NCI-H2029 (cell line): ENCODE data around the gene HERC2.
"Not testable (repeated sequence)": the region's sequence is repeated elsewhere in the genome, so short reads cannot be mapped to it uniquely, and the experiment has no call there.

Experiments
- DNase-seq: peaks from one replicate; lab custom pipeline; 2025; lab: John Stamatoyannopoulos, UW

The HERC2 gene, protein sequence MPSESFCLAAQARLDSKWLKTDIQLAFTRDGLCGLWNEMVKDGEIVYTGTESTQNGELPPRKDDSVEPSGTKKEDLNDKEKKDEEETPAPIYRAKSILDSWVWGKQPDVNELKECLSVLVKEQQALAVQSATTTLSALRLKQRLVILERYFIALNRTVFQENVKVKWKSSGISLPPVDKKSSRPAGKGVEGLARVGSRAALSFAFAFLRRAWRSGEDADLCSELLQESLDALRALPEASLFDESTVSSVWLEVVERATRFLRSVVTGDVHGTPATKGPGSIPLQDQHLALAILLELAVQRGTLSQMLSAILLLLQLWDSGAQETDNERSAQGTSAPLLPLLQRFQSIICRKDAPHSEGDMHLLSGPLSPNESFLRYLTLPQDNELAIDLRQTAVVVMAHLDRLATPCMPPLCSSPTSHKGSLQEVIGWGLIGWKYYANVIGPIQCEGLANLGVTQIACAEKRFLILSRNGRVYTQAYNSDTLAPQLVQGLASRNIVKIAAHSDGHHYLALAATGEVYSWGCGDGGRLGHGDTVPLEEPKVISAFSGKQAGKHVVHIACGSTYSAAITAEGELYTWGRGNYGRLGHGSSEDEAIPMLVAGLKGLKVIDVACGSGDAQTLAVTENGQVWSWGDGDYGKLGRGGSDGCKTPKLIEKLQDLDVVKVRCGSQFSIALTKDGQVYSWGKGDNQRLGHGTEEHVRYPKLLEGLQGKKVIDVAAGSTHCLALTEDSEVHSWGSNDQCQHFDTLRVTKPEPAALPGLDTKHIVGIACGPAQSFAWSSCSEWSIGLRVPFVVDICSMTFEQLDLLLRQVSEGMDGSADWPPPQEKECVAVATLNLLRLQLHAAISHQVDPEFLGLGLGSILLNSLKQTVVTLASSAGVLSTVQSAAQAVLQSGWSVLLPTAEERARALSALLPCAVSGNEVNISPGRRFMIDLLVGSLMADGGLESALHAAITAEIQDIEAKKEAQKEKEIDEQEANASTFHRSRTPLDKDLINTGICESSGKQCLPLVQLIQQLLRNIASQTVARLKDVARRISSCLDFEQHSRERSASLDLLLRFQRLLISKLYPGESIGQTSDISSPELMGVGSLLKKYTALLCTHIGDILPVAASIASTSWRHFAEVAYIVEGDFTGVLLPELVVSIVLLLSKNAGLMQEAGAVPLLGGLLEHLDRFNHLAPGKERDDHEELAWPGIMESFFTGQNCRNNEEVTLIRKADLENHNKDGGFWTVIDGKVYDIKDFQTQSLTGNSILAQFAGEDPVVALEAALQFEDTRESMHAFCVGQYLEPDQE (N-terminal part only)

DNA sequence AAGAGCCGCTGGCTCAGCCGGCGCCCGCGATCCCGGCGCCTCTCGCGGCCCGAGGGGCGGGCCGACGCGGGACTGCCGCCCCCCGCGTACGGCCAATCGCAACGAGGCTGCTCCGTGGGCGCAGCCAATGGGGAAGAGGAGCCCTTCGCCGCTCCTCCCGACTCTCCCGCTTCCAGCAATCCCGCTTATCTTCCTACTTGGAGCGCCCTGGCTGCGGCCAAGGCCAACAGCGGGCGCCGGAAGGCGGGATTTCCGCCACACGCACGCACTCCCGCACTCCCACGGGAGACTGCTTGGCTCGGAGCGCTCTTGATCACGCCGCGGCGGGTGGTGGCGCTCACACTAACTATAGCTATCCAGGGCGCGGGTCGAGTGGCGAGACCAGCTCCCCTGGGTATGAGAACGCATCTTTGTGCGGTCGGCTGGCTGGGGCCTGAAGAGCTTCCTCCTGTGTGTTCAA, at the start of gene HERC2:
Gene HERC2 (minus strand): TSS at position 51 of the 460 bp plus-strand sequence. CDS start 746 bp downstream, outside the sequence.
- DNase-seq = not testable (repeated sequence)

DNA sequence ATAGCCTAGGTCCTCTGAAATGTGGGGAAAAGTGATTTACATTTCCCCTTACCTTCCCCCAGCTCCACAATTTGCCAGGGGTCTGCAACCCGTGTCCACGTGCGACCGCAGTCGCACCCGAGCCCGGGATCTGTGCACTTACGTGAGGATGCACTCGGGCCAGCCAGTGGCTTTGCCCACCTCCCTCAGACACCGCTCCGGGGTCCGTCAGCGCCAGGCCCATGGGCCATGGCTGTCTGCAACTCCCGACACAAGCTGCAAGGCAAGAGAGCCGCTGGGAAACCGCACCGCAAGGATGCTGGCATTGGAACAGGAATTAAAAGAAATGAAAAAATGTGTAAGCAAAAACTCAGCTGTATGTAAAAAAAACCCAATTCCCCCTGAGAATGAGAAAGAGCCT, 43.5 kb upstream of the HERC2 start:
- DNase-seq = not testable (repeated sequence)

DNA sequence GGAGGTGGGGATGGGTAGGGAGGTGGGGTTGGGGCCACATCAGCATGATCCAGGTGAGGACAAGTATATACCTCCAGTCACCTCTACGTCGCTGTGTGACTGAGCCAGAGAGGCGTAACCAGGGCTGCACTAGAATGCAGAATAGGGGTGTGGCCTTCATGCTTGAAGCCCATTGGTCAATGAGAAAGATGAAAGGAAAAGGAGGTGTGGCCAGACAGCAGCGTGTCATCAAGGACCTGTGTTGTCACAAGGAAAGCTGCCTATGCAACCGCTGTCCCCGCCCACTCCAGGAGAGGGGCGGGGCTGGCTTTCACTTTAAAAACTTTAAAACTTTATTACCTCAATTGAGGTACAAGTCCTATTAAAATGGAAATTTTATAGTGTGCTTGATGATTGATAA, 36.0 kb upstream of the HERC2 start, which contains the start of gene GOLGA6L24:
Gene GOLGA6L24 (minus strand): TSS at position 101 of the 400 bp plus-strand sequence. CDS start 61 bp downstream, at position 40.
- not testable (repeated sequence) for DNase-seq

DNA sequence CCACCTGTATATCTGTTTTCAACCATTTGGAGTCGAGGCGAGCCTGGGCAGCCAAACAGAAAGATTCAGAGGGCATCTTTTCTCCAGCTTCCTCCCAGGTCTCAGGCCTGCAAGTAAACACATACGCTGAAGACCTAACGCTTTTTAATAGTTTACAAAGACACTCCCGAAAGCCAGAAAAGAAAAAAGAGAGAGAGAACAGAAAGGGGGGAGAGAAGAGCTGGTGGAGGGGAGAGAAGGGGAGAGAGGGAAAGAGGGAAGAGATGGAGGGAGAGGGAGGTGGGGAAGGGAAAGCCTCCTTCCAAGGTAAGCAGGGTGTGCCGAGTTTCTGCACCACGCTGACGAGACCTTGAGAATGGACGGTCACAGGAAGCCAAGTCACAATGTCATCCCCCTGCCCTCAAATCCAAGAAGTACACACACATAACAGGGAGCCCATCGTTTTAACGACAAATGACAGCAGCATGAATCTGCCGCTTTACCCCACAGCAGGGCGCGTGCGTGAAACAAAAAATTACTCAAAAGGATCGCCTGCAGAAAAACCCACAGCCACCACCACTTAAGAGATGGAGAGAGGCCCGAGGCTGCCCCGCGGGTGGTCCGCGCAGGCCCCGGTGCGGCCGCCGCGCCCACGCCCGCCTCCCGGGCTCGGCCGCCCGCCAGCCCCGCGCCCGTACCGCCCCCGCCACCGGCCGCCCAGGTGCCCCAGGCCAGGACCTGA, 461 bp downstream of the HERC2 start:
- DNase-seq = not testable (repeated sequence)

DNA sequence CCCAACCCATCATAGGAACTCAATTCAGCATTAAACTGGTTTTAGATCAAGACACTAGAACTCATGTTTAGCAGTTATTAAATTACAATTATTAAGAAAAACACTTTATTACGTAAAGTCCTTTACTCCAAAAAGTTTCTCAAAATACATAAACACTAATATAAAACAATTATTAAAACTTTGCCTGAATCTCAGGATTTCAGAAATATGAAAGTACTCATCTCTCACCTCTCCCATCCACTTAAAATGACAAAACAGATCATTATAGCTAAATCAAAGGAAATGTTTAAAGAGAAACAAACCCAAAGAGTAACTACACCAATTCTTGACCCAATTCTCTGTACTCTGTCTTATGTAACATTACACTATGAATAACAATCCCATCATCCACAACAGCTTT, 2.3 kb downstream of the HERC2 start:
- not testable (repeated sequence) for DNase-seq

DNA sequence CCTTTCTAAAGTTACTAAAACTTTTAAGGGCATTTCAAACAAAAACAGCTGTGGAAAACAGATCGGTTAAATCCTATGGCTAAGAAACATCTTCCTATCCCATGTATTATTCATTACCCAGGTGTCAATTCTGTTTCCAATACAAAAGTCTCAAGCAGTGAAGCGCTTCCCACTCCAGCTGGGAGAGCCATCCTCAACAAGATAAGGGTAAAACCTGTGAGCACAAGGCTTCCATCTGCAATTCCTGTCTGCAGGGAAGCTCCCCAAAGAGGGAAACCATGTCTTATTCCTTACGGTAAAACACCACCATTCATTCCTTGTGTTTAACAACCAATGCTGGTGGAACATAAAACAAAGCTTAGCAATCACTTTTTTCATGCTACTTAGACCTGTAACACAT, 3.2 kb downstream of the HERC2 start:
- DNase-seq = not testable (repeated sequence)

DNA sequence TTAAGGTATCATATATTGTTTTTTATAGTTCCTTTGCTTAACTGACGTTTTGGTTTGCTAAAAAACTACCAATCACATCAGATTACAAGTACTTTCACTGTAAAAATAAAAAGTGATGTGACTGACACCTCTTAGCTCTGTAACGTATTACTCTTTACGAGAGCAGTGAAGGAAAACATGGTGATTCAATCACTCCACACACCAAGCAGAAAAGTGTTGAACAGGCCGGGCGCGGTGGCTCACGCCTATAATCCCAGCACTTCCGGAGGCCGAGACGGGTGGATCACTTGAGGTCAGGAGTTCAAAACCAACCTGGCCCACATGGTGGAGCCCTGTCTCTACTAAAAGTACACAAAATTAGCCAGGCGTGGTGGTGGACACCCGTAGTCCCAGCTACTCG, 3.9 kb downstream of the HERC2 start:
- DNase-seq = not testable (repeated sequence)

DNA sequence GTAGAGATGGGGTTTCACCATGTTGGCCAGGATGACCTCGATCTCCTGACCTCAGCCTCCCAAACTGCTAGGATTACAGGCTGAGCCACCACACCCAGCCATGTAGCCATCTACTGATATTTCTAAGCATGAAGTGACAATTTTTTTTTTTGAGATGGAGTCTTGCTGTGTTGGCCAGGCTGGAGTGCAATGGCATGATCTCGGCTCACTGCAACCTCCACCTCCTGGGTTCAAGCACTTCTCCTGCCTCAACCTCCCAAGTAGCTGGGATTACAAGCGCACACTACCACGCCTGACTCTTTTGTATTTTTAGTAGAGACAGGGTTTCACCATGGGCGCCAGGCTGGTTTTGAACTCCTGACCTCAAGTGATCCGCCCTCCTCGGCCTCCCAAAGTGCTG, 5.0 kb downstream of the HERC2 start:
- not testable (repeated sequence) for DNase-seq

DNA sequence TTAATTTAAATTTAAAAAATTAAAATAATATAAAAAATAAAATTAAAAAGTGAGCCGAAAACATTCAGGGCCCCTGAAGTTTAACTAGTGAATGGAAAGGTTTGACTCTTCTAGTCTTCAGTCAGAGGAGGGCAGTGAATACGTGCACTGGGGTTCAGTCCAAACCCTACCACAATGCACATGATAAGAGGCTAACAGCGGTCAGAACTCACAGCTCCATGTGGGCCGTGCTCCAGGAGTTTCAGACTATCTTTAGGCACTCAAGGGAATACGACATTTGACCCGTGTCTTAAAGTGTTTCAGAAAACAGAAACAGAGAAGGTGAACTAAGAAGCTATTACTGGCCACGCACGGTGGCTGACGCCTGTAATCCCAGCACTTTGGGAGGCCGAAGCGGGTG, 11.5 kb downstream of the HERC2 start:
- DNase-seq = not testable (repeated sequence)

DNA sequence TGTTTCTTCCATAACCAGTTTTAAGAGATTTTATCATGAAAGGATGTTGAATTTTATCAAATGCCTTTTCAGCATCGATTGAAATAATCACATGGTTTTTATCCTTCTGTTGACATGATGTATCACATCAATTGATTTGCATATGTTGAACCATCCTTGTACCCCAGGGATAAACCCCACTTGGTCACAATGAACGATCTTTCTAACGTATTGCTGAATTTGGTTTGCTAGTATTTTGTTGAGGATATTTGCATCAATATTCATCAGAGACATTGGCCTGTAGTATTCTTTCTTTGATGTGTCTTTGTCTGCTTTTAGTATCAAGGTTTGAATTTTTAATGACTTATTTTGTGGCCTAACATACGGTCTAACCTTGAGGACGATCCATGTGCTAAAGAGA, 13.3 kb downstream of the HERC2 start:
- not testable (repeated sequence) for DNase-seq

DNA sequence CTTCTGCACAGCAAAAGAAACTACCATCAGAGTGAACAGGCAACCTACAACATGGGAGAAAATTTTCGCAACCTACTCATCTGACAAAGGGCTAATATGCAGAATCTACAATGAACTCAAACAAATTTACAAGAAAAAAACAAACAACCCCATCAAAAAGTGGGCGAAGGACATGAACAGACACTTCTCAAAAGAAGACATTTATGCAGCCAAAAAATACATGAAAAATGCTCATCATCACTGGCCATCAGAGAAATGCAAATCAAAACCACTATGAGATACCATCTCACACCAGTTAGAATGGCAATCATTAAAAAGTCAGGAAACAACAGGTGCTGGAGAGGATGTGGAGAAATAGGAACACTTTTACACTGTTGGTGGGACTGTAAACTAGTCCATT, 16.3 kb downstream of the HERC2 start:
- DNase-seq = not testable (repeated sequence)

DNA sequence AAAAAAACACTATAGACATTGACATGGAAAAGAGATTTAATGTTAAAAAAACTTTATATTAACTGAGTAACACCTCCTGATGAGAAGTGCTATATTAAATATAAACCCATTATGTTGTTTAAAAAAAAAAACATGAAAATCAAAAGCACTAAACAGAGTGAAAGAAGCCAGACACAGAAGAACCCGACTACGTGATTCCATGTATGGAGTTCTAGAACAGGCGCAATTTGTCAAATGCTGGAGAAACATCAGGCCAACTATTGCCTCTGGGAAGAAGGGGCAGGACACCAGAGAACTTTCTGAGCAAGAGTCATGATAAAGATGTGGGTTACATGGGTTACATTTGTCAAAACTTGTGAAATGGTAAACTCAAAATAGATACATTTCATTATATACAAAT, 24.5 kb downstream of the HERC2 start:
- not testable (repeated sequence) for DNase-seq

DNA sequence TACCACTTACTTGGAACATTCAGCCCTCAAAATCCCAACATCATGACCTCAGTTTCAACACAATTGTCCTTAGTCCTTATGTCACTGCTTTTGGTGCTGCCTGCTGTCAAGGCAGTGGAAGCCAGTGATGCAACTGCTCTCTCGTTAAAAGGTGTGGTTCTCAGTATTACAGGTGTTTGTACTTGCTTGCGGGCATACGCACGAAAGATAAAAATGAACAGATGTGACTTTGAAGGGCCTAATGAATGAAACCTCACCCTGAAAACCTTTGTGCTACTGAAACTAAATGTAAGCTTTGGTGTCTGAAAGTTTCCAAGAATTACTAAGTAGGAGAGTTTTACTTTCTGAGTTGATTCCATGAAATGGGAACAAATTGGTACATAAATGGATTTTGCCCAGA, 25.2 kb downstream of the HERC2 start:
- not testable (repeated sequence) for DNase-seq

DNA sequence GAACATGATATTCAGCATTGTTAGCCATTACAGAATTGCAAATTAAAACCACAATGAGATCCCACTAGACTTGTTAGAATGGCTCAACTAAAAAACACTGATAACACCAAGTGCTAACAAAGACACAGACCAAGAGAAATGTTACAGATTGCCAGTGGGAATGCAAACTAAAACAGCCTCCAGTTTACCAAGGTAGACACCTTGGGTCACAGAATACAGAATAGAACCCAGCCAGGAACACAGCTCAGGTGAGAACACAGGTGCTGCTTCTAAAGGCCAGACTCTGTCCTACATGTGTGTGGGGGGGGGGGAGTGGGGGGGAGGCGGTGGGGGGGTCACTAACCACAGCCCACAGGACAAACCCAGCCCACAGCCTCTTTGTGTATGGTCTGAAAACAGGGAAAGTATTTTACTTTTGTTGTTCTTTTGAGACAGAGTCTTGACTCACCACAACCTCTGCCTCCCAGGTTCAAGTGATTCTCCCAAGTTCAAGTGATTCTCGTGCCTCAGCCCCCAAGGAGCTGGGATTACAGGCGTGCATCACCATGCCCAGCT, 26.9 kb downstream of the HERC2 start:
- DNase-seq = not testable (repeated sequence)

DNA sequence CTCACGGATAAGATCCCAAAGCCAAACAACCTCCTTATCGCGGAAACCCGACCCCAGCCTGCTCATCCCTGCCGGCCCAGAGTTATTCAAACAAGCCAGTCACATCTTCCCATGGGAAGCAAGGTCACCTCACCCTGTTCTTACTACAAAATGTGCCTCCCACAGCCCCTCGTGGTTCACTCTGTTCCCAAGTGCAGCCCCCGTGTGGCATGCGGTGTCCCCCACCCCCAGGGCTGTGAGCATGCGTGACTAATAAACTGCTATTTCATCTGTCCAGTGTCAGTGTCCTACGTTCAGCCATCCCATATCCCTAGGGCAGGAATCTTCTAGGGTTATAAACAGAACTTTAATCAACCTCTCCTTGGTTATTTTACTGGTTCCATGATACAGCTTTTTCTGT, 27.4 kb downstream of the HERC2 start:
- not testable (repeated sequence) for DNase-seq

DNA sequence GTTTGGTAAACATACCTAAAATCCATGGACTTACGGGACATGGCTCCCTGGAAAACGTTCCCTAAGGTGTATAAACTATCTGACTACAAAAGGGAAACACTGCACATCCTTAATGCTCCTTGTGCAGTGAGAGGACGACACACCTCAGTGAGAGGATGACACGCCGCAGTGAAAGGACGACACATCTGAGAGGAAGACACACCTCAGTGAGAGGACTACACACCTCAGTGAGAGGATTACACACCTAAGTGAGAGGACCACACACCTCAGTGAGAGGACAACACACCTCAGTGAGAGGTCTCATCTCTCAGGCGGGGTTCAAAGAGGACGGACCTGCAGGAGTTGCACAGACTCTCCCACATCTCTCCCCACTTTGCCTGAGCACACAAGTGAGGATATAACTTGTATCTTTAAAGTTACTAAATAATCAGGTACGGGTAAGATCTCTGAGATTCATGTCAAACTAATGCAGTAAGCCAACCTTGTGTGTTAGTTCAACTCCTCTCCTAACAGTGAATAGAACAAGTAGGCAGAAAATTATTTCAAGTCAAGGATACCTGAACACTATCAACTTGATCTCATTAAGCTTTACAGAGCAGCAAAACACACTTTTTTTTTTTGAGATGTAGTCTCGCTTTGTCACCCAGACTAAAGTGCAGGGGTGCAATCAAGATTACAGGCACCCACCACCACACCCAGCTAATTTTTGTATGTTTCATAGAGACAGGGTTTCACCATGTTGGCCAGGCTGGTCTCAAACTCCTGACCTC, 32.1 kb downstream of the HERC2 start:
- DNase-seq = no peak

DNA sequence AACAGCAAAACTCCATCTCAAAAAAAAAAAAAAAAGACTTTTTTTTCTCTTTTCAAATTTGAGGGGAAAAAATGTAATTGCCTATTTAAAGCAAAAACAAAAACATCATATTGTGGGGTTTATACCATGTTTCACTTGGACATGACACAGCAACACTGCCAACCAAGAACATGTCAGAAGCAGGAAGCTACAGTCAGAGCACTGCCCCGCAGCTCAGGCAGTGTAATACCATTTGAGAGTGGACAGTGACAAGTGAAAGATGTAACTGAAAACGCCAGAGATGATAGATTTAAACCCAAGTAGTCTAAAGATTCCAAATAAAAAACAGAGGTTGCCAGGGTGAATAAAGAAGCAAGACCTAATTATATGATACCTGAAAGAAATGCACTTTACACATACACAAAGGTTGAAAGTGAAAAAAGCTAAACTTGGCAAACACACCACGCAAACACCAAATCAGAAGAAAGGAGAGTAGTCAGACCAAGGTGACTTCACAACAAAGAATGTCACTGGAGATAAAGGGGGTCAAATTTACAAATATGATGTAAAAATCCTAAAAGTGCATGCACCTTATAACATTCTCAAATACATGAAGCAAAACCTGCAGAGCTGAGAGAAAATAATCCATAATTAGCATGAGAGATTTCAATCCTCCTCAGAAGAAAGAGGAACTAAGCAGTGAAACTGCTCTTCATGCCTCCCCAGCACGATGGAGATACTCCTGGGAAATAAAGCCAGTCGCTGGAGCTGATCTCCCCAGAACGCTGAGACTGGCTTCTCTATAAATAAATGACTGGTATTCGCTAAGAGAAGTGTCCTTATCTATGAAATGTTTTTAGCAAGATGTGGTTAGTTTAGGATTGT, 32.9 kb downstream of the HERC2 start:
- not testable (repeated sequence) for DNase-seq

DNA sequence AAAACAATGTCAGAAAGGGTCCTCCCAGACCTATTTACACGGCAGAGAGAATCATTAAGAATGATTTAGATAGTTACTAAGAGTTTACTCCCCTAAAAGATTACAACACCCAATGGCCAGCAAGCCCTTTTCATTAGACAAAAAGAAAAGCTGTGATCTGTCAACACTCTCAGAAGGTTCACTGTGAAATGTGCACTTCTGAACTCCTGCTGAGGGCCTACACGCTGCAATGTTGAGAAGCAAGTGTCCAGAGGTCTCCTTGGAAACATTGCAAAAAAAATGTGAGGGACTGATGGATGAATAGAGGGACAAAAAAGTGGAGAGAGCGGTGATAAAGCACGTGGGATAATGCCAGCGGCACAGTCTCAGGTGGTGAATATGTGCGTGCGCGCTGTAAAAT, 35.3 kb downstream of the HERC2 start:
- not testable (repeated sequence) for DNase-seq

DNA sequence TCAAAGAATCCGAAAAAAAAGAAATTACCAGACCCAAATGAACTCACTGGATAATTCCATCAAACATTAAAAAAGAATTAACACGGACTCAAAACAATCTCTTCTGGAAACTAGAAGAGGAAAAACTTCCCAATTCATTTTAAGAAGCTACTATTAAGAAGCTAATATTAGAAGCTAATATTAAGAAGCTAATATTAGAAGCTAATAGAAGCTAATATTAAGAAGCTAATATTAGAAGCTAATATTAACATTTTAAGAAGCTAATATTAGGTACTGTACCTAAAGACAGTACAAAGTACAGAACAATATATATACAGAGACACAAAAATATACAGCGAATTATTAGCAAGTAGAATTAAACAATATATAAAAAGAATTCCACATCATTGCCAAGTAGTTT, 35.9 kb downstream of the HERC2 start:
- no peak for DNase-seq
